Endothelial cell (in vitro differentiated cells): ENCODE data around the gene BPTF. TPM values are rescaled to one million over a fixed set of nuclear protein-coding genes. Genes with fewer than 3 reads are reported as not detected.

Source experiments
- total RNA-seq: library from RNA; stranded (reverse); fragmentation: NEBNext Ultra II Directional; extraction: Animal tissue kit (Norgen Biotek cat#: 25700); gene quantifications from one replicate; pipeline ENCODE4 v1.2.1, GENCODE V29; 2021; ENCODE audit not compliant: unreplicated experiment

BPTF gene
- total RNA-seq, 1 donor from 2014 or later: 115 TPM

Other genes with a start within 250 kb of the BPTF start
- 40.4 TPM for gene NOL11, start 107.6 kb upstream of the BPTF start, total RNA-seq
- gene C17orf58, start 171.0 kb downstream of the BPTF start, total RNA-seq: 6.7 TPM
- gene KPNA2, start 210.2 kb downstream of the BPTF start, total RNA-seq: 104 TPM